Measurements from ENCODE around the gene RUNX3.

RUNX3 gene

DNA sequence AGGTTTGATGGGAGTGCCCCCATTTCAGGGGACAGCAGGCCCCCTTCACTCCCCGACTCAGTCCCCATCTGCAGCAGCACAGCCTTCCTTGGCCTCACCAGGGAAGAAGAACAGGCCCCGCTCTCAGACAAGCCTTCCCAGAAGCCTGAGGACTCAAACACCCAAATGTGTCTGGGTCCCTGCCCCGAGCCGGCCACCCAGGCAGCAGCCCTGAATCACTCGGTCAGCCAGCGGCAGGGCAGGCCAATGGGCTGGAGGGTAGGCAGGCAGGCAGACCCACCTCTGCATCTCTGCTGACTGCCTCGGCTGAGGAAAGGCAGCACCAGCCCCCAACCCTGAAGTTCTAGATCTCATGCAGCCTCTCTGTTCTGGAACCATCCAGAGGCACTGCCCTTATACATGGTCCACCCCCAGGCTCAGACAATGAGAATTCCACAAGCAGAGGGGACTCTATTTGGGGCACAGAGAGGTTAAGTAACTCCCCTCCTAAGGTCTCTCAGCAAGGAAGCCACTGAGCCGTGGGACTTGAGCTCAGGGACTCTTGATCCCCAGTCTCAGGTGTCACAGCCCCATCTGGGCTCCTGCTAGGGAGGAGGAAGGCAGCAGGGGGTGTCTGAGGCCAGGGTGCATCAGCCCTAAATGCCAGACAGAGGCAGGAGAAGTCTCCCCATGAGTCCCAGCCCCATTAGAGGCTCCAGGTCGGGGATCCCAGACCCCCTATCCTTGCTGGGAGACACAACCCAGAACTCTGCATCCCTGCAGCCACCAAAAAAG lies 33.2 kb upstream of the RUNX3 start:
- peak; percentile 51 for DNase-seq

DNA sequence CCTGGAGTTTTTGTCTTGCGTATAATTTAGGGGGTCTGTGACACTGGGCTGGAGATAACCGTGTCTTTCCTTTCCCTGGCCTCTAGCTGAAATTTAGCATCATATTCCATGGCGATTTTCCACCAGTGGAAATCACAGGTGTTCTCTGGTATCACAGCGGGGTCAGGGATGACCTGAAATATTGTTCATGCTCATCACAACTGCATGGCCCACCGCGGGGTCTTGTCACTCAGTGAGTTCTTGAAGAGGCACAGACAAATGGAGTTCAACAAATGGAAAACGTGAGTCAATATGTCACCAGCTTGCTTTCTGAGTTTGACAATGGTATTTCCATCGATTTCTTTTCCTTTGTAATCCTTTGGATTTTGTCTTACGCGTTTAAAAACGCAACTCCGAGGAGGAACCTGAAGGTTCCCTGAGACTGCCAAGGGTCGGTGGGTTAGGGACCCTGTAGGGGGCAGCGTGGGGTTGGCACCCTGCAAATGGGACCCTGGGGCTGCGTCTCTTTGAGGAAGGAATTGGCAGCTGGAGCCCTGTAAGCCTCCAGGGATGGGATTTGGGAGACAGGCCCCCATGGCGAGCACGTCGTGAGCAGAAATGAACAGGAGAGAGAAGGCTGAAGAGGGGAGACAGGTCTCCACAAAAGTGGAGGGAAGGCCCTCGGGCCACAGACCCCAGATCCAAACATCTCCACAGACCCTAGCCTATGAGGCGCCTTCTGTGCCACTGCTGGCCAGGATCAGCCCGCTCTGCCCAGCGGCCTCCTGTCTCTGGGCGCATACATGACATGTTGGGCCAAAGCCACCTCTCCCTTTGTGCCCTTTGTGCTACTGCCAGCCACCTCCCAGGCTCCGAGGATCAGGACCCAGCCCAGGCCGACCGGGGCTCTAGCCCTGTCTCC lies 32.1 kb upstream of the RUNX3 start:
- no peak for DNase-seq

DNA sequence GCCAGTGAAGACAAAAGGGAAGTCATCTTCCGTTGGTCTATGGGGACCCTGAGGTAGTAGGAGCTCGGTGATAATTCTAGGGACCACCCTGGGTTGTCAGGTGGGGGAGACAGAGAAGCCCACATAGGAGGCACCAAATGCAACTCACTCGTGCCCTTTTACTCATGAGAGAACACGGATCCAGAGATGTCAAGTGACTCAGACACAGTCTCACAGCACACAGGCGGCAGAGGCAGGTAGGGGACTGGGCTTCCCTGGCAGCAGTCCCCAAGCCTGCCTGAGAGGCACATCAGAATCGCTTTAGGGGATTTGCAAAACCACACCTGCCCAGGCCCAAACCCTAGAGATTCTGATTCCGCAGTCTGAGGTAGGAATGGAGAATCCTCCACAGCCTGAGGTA lies 31.3 kb upstream of the RUNX3 start:
- no peak for DNase-seq

DNA sequence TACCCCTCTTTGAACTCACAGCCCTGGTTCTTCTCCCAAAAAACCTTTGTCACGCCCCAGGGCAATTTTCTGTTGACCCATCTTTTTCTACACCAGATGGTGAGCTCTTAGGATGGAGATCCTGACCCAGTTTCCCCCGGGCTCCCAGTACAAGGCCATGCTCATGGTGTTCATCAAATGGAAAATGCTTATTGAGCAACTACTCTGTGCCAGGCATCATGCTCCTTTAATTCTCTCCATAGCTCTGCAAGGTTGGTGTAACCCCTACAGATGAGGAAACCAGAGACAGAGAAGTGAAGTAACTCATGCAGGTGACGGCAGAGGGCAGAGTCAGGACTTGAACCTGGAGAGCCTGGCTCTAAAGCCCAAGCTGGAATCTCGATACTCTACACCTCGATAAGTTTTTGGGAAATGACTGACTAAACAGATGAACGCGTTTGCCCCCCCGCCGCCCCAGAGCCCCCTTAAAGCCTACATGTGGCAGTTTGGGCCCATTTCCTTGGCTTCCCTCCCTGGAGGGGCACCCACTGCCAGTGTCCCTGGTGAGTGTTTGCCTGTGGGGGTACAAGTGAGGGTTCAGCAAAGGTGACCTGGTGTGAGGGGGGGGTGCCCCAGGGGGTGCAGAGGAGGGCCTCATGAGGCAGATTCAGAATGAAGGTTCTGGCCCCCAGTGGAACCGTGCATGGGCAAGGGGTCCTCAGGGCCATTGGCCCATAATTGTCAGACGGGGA lies 30.2 kb upstream of the RUNX3 start:
- no peak for DNase-seq

DNA sequence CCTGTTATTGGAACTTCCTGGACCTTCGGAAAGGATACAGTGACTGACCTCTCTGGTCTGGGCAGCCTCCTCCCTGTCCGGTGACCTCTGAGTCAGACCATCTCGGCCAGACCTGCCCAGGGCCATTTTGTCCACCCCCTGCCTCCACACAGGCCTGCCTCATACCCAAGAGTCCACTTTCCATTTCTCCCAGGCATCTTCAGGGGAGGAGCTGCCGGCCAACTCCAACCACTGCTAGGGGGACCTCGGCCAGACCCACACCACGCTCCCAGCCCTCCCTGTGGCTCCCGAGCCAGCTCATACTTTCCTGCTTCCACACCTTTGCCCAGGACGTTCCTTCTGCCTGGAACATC lies 29.5 kb upstream of the RUNX3 start:
- no peak for DNase-seq

DNA sequence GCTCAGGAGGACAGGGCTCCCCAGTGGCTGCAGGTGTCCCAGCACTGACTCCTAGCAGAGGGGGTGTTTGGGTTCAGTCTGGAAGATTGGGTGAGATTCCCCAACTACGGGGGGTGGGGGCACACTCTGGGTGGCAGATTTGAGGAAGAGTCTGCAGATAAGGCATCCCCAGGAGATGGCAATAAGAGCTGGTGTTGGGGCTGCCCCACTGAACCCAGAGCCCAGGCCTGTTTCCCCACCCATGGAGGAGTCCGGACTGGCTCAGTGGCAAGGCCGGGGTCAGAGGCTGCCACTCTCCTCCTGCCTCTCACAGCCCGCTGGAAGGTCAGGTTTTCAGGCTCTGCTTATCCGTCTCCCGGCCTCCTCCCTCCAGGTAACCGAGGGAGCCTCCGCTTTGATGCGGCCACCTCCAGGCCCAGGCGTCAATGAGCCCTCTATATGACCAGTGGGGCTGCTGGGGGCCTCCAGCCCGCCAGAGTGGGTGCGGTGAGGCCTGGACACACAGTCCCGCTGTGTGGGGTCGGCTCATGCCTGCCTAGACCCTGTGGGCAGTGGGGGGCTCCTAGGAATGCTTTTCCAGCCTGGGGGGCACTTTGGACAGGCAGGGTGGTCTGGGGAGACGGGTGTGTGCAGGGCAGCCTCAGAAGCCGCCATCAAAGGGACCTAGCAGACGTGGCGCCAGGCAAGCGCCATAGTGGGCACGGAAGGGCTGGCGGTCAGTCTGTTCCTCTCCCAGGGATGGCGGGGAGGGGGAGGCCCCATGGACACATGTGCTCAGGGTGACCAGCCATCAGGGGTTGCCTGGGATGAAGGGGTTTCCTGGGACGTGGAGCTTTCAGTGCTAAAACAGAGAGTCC lies 28.9 kb upstream of the RUNX3 start:
- no peak for DNase-seq

DNA sequence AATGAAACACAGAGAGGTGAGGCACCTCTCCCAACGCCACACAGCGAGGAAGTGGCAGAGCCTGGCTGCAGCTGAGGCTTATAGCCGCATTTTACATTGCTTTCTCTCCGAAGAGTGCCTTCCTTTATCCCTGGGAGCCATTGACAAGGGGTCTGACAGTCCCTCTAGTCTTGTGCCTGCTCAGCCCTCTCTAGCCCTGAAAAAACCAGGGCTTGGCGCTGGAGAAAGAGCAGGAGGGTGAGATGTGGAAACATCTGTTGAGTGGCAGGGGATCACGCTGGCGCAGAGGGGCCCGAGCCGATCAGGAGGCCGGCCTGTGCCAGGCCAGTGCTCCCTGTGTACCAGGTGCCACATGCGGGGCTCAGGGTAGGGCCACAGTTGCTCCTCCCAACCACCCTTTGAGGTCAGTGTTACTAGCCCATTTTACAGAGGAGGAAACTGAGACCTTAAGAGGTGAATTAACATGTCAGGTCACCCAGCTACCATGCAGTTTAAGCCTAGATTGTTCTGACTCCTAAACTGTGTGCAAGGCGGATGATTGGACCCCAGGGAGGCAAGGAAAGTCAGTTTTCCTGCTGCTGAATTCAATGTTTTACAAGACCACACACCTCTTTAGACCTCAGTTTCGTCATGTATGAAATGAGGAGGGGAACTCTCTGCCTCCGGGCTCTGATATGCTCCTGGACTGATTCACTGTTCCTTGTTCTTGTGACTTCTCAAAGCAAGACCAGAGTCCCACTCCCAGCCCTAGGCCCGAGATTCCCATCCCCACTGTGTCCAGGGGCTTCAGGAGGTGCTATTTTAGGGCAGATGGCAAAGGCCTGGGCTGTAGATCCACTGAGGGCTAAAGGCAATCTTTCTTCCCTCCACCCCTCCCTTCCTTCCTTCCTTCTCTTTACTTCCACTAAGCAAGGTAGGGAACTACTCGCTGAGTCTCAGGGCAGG lies 28.0 kb upstream of the RUNX3 start:
- no peak for DNase-seq

DNA sequence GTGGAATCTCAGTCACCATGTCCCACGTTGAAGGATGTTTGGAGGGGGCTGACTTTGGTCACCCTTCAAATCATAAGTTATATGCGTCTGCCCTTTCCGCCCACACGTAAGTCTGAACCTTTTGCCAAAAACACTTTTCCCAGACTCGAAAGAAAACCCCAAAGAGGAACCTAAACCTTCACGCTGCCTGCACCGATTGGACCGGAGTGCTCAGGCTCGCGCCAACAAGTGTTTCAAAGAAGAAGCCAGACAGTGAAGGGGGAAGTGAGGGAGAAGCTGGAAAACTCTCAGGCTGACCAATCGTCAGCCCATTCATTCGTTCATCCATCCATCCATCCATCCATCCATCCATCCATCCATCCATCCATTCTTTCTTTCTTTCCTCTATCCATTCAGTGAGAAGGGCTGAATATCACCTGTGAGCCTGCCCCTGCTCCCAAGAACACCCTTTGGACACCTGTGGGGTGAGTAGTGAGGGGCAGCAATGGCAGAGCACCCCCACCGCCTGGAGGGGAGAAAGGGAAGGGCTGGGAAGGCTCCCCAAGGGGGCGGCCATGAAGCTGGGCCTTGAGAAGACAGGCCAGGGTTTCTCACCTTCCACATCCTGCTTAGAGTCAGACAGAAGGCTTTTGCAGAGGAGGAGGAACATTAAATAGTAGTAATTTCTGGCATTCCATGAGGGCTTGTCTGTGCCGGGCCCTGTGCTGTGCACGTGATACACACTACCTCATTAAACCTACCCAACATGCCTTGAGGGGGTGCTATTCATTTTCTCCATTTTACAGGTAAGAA lies 27.1 kb upstream of the RUNX3 start:
- no peak for DNase-seq

DNA sequence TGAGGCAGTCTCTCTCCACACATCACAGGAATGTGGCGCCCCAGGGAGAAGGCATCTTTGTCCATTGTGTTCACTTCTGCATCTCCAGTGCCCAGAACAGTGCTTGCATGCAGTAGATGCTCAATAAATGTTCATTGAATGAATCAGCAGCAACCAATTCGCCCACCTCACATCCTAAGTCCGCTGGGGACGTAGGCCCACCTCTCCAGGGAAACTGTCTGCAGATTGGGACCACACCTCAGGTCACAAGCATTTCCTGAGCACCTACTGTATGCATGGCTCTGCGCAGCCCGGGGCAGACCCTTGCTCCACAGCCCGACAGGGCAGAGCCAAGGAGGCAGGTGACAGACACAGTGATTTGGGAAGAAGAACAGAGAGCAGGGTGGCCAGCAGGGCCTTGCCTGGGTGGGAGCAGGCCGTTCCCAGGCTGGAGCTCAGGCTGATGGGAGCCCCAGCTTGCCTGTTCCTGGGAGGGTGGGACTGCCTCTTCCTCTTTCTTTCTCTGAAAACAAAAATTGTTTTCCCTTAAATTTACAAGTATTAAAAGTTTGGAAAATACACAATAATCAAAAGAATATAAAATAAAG lies 25.8 kb upstream of the RUNX3 start:
- no peak for DNase-seq

DNA sequence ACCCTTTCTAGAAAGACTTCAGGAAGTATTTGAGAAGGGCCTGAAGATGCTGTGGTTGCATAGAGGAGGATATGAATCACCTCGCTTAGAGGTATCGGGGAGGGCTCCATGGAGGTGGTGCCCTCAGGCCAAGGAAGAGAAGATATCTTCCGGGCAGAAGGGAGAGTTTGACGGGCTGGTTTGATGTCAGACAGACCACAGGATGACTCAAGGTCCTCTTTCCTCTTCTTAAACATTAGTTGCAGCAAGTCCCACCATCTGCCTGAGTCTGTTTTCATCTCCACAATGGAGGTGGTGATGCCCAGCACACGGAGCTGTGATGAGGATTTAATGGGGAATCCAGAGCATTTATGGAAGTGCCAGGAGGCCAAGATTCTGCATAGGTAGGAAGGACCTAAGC lies 25.1 kb upstream of the RUNX3 start:
- peak; percentile 68 for DNase-seq

DNA sequence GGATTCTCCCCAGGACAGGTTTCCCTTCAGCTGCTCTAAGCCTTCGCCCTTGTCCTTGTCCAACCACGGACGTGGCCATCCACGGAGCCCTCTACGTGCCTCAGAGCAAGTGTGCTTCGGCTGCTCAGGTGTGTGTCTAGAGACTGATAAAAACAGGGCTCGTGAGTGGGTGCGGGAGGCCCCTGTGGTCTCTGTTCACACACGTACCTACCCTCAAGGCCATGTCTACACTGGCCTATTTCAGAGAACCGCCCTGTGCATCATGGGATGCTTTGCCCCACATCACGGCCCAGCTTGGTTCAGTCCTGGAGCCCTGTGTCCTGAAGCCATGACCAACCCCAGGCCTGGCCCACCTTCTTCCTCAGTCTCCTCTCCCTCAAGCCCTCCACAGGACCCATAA lies 24.6 kb upstream of the RUNX3 start:
- DNase-seq: no peak

DNA sequence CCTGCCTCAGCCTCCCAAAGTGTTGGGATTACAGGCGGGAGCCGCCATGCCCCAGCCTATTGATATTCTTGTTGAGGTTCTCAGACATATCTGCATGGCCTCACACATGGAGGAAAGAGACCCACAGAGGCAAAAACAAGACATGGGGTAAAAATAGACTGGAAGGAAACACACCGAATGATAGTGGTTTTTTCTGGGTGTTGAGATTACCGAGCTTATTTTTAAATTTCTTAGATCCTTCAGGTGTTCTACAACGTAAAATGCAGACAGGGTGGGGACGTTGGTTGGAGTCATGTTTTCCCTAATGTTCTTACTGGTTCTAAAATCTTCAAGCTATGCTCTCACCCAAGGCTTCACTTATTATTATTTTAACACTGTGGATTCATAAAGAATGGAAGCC lies 23.9 kb upstream of the RUNX3 start:
- DNase-seq: no peak

DNA sequence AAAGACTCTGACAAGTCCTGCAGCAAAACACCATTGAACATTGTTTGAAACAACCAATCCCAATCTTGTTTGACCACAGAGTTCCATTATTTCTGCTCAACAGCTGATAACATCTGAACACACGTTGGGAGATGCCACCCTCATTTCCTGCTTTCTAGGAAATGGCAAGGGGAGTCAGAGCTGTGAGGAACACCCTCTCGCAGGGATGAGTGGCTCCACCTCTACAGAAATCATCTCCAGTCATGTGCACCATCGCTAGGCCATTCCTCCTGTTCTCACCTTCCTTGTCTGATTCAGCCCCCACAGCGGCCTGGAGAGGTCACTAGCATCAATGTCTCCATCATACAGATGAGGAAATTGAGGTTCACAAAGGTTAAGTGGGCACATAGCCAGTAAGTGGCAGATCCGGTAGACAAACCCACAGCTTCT lies 22.4 kb upstream of the RUNX3 start:
- no peak for DNase-seq

DNA sequence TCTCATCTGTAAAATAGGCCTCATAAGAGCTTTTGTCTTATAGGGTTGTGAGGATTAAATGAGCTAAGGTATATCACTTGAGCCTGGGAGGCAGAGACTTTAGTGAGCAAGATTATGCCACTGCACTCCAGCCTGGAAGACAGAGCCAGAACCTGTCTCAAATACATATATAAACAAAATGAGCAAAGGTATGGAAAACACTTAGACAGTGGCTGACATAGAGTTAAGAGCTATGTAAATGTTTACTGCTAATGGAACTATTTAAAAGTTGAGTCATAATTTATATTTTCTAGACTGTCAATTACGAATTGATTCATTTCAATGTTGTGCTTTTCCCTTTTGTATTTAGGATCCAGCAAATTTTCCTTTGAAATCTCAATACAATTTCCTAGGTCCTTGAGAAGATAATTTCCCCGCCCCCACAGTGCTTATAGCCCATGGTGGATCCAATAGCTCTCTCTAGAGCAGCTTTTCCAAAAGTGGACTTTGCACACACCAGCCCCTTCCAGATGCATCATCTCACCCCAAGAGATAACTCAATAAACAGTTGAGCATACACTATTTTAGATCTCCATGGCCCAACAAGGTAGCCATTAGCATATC lies 21.8 kb upstream of the RUNX3 start:
- no peak for DNase-seq

DNA sequence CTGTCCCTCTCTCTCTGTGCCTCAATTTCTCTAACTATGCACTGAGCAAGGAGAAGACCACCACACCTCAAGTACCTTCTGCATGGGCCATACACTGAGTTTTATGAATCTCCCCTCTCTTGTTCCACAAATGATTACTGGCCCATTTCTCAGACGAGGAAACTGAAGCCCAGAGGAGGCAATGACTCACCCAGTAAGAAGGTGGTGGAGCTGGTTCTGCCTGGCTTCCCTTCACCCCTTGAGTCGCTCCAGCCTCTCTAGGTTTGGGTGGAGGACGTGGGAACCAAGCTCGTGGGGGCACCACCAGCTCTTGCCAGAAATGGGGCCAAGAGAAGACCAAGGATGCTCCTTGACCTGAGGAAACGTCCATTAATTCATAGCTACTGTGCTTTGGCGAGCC lies 21.3 kb upstream of the RUNX3 start:
- DNase-seq: no peak

DNA sequence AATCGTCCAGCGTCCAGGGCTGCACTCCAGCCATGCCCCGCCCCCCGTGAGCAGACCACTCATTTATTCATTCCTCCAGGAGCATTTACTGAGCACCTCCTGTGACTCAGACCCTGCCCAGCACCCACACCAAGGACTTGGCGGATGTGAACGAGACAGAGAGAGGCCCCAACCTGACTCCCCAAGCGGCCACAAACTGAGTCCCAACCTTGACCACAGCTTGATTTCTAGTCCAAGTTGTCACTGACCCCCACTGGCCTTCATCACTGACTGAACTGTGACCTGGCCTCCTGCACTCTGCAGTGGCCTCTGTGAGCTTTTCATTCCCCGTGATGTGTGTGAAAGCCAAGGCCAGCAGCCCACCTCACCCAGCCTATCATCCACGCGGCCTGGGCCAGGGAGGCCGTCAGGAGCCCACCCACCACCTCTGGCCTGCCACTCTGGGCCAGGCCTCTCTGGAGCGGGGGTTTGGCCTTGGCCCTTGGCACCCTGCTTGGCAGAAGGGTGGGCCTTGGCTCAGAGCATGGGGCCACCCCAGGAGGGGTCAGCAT lies 19.3 kb upstream of the RUNX3 start:
- DNase-seq: peak; percentile 44

DNA sequence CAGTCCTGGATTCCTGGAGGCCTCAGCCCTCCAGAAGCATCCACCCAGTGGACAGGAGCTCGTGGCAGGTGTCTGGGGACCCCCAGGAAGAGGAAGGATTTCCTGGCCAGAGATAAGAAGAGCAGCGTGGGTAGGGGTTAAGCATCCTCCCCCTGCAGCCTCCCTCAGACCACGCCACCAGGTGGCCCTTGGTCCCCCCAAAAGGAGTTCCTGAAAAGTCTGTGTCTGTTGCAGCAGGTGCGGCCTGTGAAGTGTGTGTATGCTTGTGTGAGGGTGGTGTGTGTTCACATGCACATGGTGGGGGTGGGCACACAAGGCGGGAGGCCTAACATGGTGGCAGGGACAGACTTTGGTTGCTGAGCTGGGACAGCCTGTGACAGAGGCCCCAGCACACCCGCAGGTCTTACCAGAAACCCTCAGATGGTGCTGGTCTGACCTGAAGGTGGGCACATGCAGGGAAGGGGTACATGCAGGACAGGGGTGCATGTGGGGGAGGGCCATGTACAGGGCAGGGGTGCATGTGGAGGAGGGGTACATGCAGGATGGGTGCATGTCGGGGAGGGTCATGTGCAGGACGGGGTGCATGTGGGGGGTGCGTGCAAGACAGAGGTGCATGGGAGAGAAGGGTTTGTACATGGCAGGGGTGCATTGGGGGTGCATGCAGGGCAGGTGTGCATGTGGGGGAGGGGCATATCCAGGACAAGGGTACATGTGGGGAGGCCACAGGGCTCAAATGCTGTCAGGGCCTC lies 18.2 kb upstream of the RUNX3 start:
- no peak for DNase-seq

All from fibroblast of skin of scalp (primary cell).